Activated T-helper 1 cell treated with anti-CD3 and anti-CD28 coated beads, Interleukin-12 subunit alpha, Interleukin-12 subunit beta, Interleukin-2, Interleukin-4 antibody, amounts not matched to agents 30 ng/mL and 10 ng/mL and 1 ng/mL, durations not matched to agents 14 hours and 24 hours and 36 hours (primary cell): ENCODE results near the gene NUSAP1. TPM values are rescaled to one million over a fixed set of nuclear protein-coding genes. Genes with fewer than 3 reads are reported as not detected.
"Not testable (repeated sequence)": the region's sequence is repeated elsewhere in the genome, so short reads cannot be mapped to it uniquely, and the experiment has no call there.

Experiments
- DNase-seq: peaks from one replicate; pipeline ENCODE4 v3.0.0; 2021; ENCODE audit warnings: low spot score
- H3K27ac Mint-ChIP-seq: one replicate; pipeline ENCODE4 v1.8.0; 2021; ENCODE audit warnings: mild to moderate bottlenecking, mixed read lengths
- H3K27me3 Mint-ChIP-seq: one replicate; pipeline ENCODE4 v1.8.0; 2022; ENCODE audit warnings: mild to moderate bottlenecking, moderate library complexity, mixed read lengths; ENCODE audit not compliant: insufficient read depth
- H3K36me3 Mint-ChIP-seq: one replicate; pipeline ENCODE4 v1.8.0; 2021; ENCODE audit warnings: low read depth, mixed read lengths
- H3K4me1 Mint-ChIP-seq: one replicate; pipeline ENCODE4 v1.8.0; 2021; ENCODE audit warnings: low read depth, mixed read lengths
- H3K4me3 Mint-ChIP-seq: one replicate; pipeline ENCODE4 v1.8.0; 2021; ENCODE audit warnings: mild to moderate bottlenecking, moderate library complexity, mixed read lengths
- H3K9me3 Mint-ChIP-seq: one replicate; pipeline ENCODE4 v1.8.0; 2021; ENCODE audit warnings: mixed read lengths
- intact Hi-C: fragments of 100-400 bp; cut with micrococcal nuclease; formaldehyde crosslinking; loops from one replicate; pipeline ENCODE4 v1.15.1; 2024
- total RNA-seq: library from RNA; stranded (reverse); gene quantifications from 2 replicates; pipeline ENCODE4 v1.2.3, GENCODE V29; 2022

NUSAP1 gene
- total RNA-seq, 1 donor from 2014 or later, result 117 TPM

- no peak for DNase-seq
Observed at GRCh38 chr15:41337631-41338522, 5.2 kb downstream of the NUSAP1 start.

DNA sequence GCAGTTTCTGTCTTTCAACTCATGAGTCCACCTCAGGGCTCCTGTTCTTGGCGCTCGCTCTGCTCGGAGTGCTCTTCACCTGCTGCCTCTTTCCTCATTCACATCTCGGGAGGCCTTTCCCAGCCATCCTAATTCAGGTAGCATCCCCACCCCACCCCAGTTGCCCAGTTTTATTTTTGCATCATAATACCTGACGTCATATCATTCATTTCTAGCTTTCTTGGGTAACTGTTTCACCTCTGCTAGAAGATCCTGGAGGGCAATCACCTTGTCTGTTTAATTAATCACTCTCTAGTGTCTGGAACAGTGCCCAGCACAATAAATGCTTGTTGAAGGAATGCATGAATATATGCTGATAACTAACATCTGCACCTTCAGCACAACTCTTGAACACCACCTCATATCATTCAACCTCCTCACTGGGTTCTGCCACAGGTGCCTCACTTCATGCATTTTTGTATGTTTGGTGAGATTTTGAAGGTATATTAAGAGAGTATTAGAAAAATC, 7.6 kb downstream of the NUSAP1 start:
- no peak overlapping the region for H3K4me3 Mint-ChIP-seq
- no peaks in the 10 kb centered on the region for H3K27me3 Mint-ChIP-seq

More at GRCh38 chr15:41337631-41338522, 5.2 kb downstream of the NUSAP1 start:
- intact Hi-C loops, result no loop called here
- H3K27ac Mint-ChIP-seq, result peak overlapping the region; percentile 74
- no peaks in the 10 kb centered on the region for H3K9me3 Mint-ChIP-seq
- no peaks in the 10 kb centered on the region for H3K27me3 Mint-ChIP-seq
- H3K4me3 Mint-ChIP-seq, result peak overlapping the region; percentile 53
- H3K36me3 Mint-ChIP-seq, result peaks cover 40% of the 10 kb centered on the region
- peaks cover 54% of the 10 kb centered on the region for H3K4me1 Mint-ChIP-seq

DNA sequence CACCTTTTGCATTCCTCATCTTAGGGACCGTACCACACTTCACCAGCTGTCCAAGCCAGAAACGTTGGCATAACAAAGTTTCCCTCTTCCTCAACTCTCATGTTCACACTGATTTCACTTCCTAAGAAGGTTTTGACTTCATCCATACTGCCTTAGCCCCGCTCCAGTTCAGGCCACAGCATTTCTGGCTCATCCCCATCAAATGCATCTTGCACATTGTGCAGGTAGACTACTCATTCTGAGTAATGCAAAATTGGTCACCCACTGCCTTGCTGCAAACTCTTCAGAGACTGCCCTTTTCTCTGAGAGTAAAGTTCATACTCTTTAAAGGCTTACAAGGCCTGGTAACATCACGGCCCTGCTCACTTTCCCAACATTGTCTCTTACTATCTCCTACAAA, 8.8 kb downstream of the NUSAP1 start:
- intact Hi-C loops, result no loop called here
- Mint-ChIP-seq H3K4me1 (peaks cover 41% of the 10 kb centered on the region), H3K27ac (no peak overlapping the region), H3K4me3 (no peak overlapping the region), H3K9me3 (no peaks in the 10 kb centered on the region), H3K36me3 (peaks cover 49% of the 10 kb centered on the region), H3K27me3 (no peaks in the 10 kb centered on the region)
- no peak for DNase-seq

More for the DNA sequence above, 7.6 kb downstream of the NUSAP1 start:
- H3K9me3 Mint-ChIP-seq, result no peaks in the 10 kb centered on the region
- no peak for DNase-seq
- H3K36me3 Mint-ChIP-seq, result peaks cover 45% of the 10 kb centered on the region
- H3K4me1 Mint-ChIP-seq, result peaks cover 45% of the 10 kb centered on the region
- H3K27ac Mint-ChIP-seq, result peak overlapping the region; percentile 65
- intact Hi-C loops, result no loop called here

DNA sequence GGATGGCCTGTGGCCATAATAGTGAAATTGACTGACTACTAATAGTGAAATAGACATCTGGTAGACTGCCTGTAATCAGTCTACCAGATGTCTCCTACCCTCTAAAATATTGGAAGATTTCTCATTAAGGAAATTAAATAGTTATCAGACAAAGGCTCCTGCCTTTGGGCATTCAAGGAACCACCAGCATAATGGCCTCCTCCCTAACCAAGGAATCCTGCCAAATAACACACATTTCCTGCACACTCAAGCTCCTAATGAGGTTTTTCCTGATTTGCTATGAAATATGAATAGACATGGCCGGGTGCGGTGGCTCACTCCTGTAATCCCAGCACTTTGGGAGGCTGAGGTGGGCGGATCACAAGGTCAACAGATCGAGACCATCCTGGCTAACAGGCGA, 14.6 kb downstream of the NUSAP1 start:
- H3K27ac Mint-ChIP-seq, result no peak overlapping the region
- no peak for DNase-seq
- no peak overlapping the region for H3K4me3 Mint-ChIP-seq
- no peaks in the 10 kb centered on the region for H3K27me3 Mint-ChIP-seq
- H3K9me3 Mint-ChIP-seq, result no peaks in the 10 kb centered on the region
- peaks cover 2% of the 10 kb centered on the region for H3K4me1 Mint-ChIP-seq
- peaks cover 46% of the 10 kb centered on the region for H3K36me3 Mint-ChIP-seq
- intact Hi-C loops, result no loop called here

- peaks cover 46% of the 10 kb centered on the region for H3K36me3 Mint-ChIP-seq
- no peak overlapping the region for H3K4me3 Mint-ChIP-seq
- H3K4me1 Mint-ChIP-seq, result no peaks in the 10 kb centered on the region
- intact Hi-C loops, result no loop called here
- no peaks in the 10 kb centered on the region for H3K27me3 Mint-ChIP-seq
- no peak overlapping the region for H3K27ac Mint-ChIP-seq
- no peaks in the 10 kb centered on the region for H3K9me3 Mint-ChIP-seq
- DNase-seq, result no peak
Observed at GRCh38 chr15:41350057-41350717, 17.5 kb downstream of the NUSAP1 start.

- DNase-seq, result no peak
- Mint-ChIP-seq H3K4me1 (no peaks in the 10 kb centered on the region), H3K27me3 (no peaks in the 10 kb centered on the region), H3K4me3 (no peak overlapping the region), H3K27ac (no peak overlapping the region), H3K9me3 (no peaks in the 10 kb centered on the region), H3K36me3 (peaks cover 54% of the 10 kb centered on the region)
- intact Hi-C loops, result no loop called here
Observed at GRCh38 chr15:41354371-41354770, 21.7 kb downstream of the NUSAP1 start.

DNA sequence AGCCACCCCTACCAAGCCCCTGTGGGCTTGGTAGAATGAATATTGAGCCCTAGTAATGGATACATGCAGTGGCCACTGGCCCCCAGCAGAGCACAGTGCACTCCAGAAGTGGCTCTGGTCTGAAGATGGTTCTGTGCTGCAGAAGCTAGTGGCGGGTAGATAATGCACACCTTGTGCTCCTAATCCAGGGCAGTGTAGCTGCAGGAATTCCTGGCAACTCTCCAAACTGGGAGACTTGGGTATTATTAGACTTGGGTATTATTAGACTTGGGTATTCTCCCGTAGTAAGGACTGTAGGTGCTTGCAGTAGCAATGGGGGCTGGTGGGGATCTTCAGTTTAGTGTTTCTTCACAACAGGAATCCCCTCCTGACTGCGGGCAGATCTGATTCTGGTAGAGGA, 34.7 kb downstream of the NUSAP1 start:
- H3K27me3 Mint-ChIP-seq, result no peaks in the 10 kb centered on the region
- no peaks in the 10 kb centered on the region for H3K9me3 Mint-ChIP-seq
- H3K27ac Mint-ChIP-seq, result no peak overlapping the region
- no peak overlapping the region for H3K4me3 Mint-ChIP-seq
- no peak for DNase-seq
- H3K36me3 Mint-ChIP-seq, result peaks cover 31% of the 10 kb centered on the region
- intact Hi-C loops, result no loop called here
- peaks cover 4% of the 10 kb centered on the region for H3K4me1 Mint-ChIP-seq

GRCh38 chr15:41377978-41378377, 45.3 kb downstream of the NUSAP1 start:
- no peak overlapping the region for H3K27ac Mint-ChIP-seq
- DNase-seq, result no peak
- no peak overlapping the region for H3K4me3 Mint-ChIP-seq
- H3K9me3 Mint-ChIP-seq, result no peaks in the 10 kb centered on the region
- no peaks in the 10 kb centered on the region for H3K27me3 Mint-ChIP-seq
- intact Hi-C loops, result no loop called here
- H3K4me1 Mint-ChIP-seq, result no peaks in the 10 kb centered on the region
- peaks cover 26% of the 10 kb centered on the region for H3K36me3 Mint-ChIP-seq

- H3K27ac Mint-ChIP-seq, H3K4me3 Mint-ChIP-seq, intact Hi-C loops, H3K9me3 Mint-ChIP-seq, H3K4me1 Mint-ChIP-seq, DNase-seq, H3K27me3 Mint-ChIP-seq: not testable (repeated sequence)
- peaks cover 23% of the 10 kb centered on the region for H3K36me3 Mint-ChIP-seq
Observed at GRCh38 chr15:41383974-41384749, 51.5 kb downstream of the NUSAP1 start.

DNA sequence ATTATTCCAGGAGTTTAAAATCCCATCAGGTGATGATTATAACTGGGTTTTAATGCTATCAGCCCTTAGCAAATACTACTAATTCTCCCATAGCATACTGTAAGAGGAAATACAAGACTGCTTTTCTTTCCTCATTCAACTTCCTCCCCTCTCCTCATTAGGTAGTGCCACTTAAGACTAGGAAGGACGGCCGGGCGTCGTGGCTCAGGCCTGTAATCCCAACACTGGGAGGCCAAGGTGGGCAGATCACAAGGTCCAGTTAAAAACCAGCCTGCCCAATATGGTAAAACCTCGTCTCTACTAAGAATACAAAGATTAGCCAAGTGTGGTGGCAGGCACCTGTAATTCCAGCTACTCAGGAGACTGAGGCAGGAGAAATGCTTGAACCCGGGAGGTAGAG, 55.0 kb downstream of the NUSAP1 start:
- DNase-seq, result no peak
- intact Hi-C loops, result no loop called here
- Mint-ChIP-seq H3K9me3 (no peaks in the 10 kb centered on the region), H3K36me3 (peaks cover 14% of the 10 kb centered on the region), H3K27me3 (no peaks in the 10 kb centered on the region), H3K4me1 (no peaks in the 10 kb centered on the region), H3K4me3 (no peak overlapping the region), H3K27ac (no peak overlapping the region)

GRCh38 chr15:41392659-41393058, 60.0 kb downstream of the NUSAP1 start:
- H3K9me3 Mint-ChIP-seq, result no peaks in the 10 kb centered on the region
- no peak overlapping the region for H3K4me3 Mint-ChIP-seq
- DNase-seq, result no peak
- H3K36me3 Mint-ChIP-seq, result peaks cover 32% of the 10 kb centered on the region
- intact Hi-C loops, result no loop called here
- H3K27ac Mint-ChIP-seq, result peak overlapping the region; percentile 4
- H3K4me1 Mint-ChIP-seq, result peaks cover 15% of the 10 kb centered on the region
- no peaks in the 10 kb centered on the region for H3K27me3 Mint-ChIP-seq

GRCh38 chr15:41394924-41395323, 62.2 kb downstream of the NUSAP1 start:
- no peak overlapping the region for H3K4me3 Mint-ChIP-seq
- peaks cover 26% of the 10 kb centered on the region for H3K36me3 Mint-ChIP-seq
- H3K27me3 Mint-ChIP-seq, result no peaks in the 10 kb centered on the region
- DNase-seq, result no peak
- H3K9me3 Mint-ChIP-seq, result no peaks in the 10 kb centered on the region
- intact Hi-C loops, result no loop called here
- peaks cover 15% of the 10 kb centered on the region for H3K4me1 Mint-ChIP-seq
- H3K27ac Mint-ChIP-seq, result peak overlapping the region; percentile 2
